Central memory CD8-positive, alpha-beta T cell (primary cell): ENCODE data around the gene LILRA2.
"Not testable (repeated sequence)": the region's sequence is repeated elsewhere in the genome, so short reads cannot be mapped to it uniquely, and the experiment has no call there.

Experiments used
- ATAC-seq: fragments of 150-1000 bp; cut with Tn5 transposase; replicated peaks from 2 replicates; pipeline ENCODE4 v1.10.0; 2022; ENCODE audit warnings: mild to moderate bottlenecking, moderate FRiP score, moderate number of reproducible peaks; ENCODE audit not compliant: poor library complexity, severe bottlenecking; ENCODE audit errors: extremely low read depth
- DNase-seq, 2 donors: peaks; one replicate each; pipeline ENCODE4 v3.0.0; 2021; ENCODE audit warnings: low spot score in 2 of 2
- H3K27ac Mint-ChIP-seq: one replicate; pipeline ENCODE4 v1.8.0; 2022; ENCODE audit warnings: low read depth, mild to moderate bottlenecking, moderate library complexity, mixed read lengths
- H3K27me3 Mint-ChIP-seq: one replicate; pipeline ENCODE4 v1.8.0; 2022; ENCODE audit warnings: mixed read lengths
- H3K36me3 Mint-ChIP-seq: one replicate; pipeline ENCODE4 v1.8.0; 2022; ENCODE audit warnings: mild to moderate bottlenecking, moderate library complexity, mixed read lengths; ENCODE audit not compliant: insufficient read depth
- H3K4me1 Mint-ChIP-seq: one replicate; pipeline ENCODE4 v1.8.0; 2022; ENCODE audit warnings: mixed read lengths
- H3K4me3 Mint-ChIP-seq: one replicate; pipeline ENCODE4 v1.8.0; 2022; ENCODE audit warnings: mild to moderate bottlenecking, moderate library complexity, mixed read lengths
- H3K9me3 Mint-ChIP-seq: one replicate; pipeline ENCODE4 v1.8.0; 2022; ENCODE audit warnings: mixed read lengths

Gene LILRA2

DNA sequence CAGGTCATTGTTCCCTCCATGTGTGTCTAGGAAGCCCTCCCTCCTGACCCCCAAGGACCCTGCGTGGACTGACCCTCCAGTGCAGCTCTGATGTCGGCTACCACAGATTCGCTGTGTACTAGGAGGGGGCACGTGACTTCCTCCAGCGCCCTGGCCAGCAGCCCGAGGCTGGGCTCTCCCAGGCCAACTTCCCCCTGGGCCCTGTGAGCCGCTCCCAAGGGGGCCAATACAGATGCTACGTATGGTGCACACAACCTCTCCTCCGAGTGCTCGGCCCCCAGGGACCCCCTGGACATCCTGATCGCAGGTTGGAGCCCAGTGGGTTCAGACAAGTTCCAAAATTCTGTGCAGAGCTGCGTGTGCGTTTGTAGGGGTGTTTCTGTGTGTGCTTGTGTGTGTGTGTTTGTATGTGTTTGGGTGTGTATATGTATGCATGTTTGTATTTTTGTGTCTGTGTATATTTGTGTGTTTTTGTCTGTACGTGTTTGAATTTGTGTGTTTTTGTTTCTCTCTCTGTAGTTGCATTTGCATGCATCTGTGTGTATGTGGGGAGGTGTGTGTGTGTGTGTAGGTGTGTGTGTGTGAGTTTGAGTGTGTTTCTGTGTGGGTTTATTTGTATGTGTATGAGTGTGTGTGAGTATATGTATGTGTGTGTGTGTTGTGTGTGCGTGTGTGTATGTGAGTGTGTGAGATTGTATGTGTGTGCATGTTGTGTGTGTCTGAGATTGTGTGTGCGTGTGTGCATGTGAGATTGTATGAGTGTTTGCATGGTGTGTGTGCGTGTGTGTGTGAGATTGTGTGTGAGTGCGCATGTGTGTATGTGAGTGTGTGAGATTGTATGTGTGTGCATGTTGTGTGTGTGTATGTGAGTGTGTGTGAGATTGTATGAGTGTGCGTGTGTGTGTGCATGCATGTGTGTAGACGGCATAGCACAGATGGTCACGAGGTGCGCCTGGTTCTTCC lies 21.4 kb upstream of the LILRA2 start:
- Mint-ChIP-seq H3K27me3 (peaks cover 14% of the 10 kb centered on the region), H3K9me3 (peaks cover 6% of the 10 kb centered on the region), H3K36me3 (peaks cover 3% of the 10 kb centered on the region), H3K4me3 (no peak overlapping the region), H3K27ac (no peak overlapping the region), H3K4me1 (peaks cover 13% of the 10 kb centered on the region)
- ATAC-seq (no peak), DNase-seq (no peak)

DNA sequence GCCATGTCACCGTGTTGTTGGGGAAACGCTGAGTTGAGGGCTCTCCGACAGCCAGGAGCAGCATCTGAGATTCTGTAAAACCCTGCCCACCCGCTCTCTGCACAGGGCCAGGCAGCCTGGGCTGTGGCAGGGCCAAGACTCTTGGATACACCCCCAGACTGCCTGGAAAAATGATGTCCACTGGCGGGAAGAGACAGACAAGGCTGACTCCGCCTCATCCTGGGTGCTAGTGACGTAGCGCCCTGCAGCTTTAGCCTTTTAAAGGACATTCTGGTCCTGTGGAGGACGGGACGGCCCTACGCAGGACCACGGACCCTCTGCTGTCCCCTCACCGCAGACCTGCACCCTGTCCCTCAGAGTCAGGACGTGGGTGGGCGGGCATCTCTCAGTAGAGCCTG lies 20.7 kb upstream of the LILRA2 start:
- DNase-seq (no peak), ATAC-seq (no peak)
- Mint-ChIP-seq H3K27me3 (peaks cover 14% of the 10 kb centered on the region), H3K27ac (no peak overlapping the region), H3K4me1 (peaks cover 13% of the 10 kb centered on the region), H3K4me3 (no peak overlapping the region), H3K9me3 (peaks cover 6% of the 10 kb centered on the region), H3K36me3 (peaks cover 3% of the 10 kb centered on the region)

DNA sequence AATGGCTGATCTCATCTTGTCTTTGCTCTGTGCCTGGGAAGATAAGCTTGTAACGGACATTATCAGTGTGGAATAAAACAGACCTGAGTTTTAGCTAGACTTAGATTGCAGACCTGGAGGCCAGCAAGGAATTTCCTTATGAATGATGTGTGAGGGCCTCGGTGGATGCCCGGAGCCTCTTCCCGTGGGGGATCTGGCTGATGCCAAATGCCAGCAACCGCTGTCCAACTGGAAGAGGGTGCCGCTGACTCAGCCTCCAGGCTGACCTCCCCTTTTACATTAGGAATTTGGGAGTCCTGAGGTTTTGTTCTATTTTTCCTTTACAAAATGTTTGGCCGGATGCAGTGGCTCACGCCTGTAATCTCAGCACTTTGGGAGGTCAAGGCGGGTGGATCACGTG lies 19.6 kb upstream of the LILRA2 start:
- H3K27ac Mint-ChIP-seq, result no peak overlapping the region
- no peak overlapping the region for H3K4me3 Mint-ChIP-seq
- ATAC-seq, result no peak
- peaks cover 6% of the 10 kb centered on the region for H3K9me3 Mint-ChIP-seq
- peaks cover 13% of the 10 kb centered on the region for H3K4me1 Mint-ChIP-seq
- DNase-seq, result no peak
- peaks cover 25% of the 10 kb centered on the region for H3K27me3 Mint-ChIP-seq
- H3K36me3 Mint-ChIP-seq, result peaks cover 3% of the 10 kb centered on the region

DNA sequence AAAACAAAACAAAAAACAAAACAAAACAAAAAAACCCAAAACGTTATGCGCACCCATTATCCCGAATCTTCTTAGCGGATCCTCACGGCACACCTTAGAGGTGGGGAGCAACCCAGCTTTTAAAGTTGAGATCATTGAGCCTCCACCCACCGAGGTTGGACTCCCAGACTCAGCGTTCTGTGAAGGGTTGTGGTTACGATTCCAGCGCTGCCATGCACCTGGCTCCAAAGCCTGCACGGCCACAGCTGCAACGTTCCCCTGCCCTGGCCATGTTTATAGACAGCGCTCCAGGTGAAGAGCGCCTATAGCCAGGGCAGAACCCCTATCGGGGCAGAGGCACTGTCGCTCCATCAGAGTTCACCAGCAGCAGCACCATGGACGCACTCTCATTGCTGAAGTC lies 18.7 kb upstream of the LILRA2 start:
- Mint-ChIP-seq H3K27me3 (peaks cover 28% of the 10 kb centered on the region), H3K36me3 (peaks cover 3% of the 10 kb centered on the region), H3K9me3 (peaks cover 6% of the 10 kb centered on the region), H3K4me1 (peaks cover 13% of the 10 kb centered on the region), H3K27ac (no peak overlapping the region), H3K4me3 (no peak overlapping the region)
- DNase-seq (no peak), ATAC-seq (no peak)

DNA sequence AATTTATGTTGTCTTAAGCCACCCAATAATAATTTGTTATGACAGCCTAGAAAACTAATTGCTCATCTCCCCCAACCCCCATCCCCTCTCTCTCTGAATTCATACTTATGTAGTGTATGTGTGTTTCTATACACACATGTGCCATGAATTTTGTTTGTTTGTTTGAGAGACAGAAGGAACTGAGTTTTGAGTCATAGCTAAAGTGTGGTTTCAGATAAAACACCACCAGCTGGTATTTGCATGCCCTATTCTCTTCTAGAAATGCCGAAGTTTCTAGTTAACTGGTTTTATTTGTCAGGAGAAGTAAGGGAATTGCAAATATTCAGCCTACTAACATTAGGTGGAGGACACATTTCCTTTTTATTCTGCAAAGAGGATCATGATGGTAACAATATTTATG lies 17.4 kb upstream of the LILRA2 start:
- Mint-ChIP-seq H3K27ac (no peak overlapping the region), H3K4me1 (peaks cover 12% of the 10 kb centered on the region), H3K4me3 (no peak overlapping the region), H3K9me3 (peaks cover 6% of the 10 kb centered on the region), H3K36me3 (peaks cover 2% of the 10 kb centered on the region), H3K27me3 (peaks cover 28% of the 10 kb centered on the region)
- ATAC-seq, result no peak
- no peak for DNase-seq

DNA sequence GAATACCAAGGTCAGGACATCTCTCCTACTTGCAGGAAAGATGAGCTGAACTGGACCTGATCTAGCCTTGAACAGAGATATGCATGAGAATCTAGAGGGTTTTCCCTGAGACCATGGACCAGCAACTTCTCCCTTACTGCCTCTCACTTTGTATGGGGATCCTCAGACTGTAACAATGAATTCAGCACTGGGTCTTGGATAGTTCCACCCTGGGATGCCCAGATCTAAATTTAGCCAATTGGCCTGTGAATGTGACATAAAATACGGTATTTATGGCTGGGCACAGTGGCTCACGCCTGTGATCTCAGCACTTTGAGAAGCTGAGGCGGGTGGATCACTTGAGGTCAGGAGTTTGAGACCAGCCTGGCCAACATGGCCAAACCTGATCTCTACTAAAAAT lies 15.3 kb upstream of the LILRA2 start:
- Mint-ChIP-seq H3K9me3 (no peaks in the 10 kb centered on the region), H3K27ac (no peak overlapping the region), H3K4me1 (no peaks in the 10 kb centered on the region), H3K27me3 (peaks cover 30% of the 10 kb centered on the region), H3K36me3 (no peaks in the 10 kb centered on the region), H3K4me3 (no peak overlapping the region)
- ATAC-seq, result no peak
- no peak for DNase-seq

DNA sequence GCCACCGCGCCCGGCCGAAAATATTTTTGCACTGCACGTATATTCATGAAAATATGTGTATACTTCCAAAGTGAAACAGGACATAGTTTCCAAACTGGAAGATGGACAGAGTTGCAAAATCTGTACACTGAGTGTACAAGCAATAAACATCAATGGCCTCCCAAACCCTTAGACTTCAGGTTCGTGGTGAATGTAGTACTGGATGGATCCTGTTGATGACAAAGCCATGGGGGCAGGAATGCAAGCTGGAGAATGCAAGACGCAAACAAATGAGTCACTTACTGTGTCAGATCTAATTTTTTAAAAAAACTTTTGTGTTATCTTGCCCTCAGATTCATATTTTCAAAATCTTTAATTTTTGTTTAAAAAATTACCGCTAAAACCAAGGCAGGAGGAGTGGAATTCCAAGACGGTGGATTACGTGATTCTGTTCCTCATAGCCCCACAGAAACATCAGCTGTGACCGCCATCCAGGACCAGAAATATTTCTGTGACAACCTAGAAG lies 12.7 kb upstream of the LILRA2 start:
- ATAC-seq (no peak), DNase-seq (no peak)
- peaks cover 36% of the 10 kb centered on the region for H3K27me3 Mint-ChIP-seq
- no peak overlapping the region for H3K4me3 Mint-ChIP-seq
- no peaks in the 10 kb centered on the region for H3K36me3 Mint-ChIP-seq
- no peaks in the 10 kb centered on the region for H3K9me3 Mint-ChIP-seq
- H3K27ac Mint-ChIP-seq, result no peak overlapping the region
- H3K4me1 Mint-ChIP-seq, result no peaks in the 10 kb centered on the region

DNA sequence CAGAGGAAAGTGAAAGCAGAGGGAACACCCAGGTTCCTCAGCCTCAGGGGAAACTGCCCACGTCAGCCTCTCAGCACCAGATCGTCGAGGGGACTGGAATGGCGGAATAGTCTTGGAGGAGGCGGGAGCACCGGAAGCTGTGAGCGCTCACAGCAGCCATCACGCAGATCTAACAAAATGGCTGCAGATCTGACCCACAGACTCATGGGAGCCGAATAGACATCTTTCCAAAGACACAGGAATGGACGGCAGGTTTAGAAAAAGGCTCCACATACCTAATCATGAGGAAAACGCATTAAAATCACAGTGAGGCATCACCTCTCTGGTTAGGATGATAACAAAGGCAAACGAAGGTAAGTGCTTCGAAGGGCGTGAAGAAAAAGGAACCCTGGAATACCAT lies 11.8 kb upstream of the LILRA2 start:
- DNase-seq, result no peak
- no peak overlapping the region for H3K27ac Mint-ChIP-seq
- no peak for ATAC-seq
- H3K9me3 Mint-ChIP-seq, result no peaks in the 10 kb centered on the region
- no peak overlapping the region for H3K4me3 Mint-ChIP-seq
- no peaks in the 10 kb centered on the region for H3K36me3 Mint-ChIP-seq
- peaks cover 43% of the 10 kb centered on the region for H3K27me3 Mint-ChIP-seq
- no peaks in the 10 kb centered on the region for H3K4me1 Mint-ChIP-seq

DNA sequence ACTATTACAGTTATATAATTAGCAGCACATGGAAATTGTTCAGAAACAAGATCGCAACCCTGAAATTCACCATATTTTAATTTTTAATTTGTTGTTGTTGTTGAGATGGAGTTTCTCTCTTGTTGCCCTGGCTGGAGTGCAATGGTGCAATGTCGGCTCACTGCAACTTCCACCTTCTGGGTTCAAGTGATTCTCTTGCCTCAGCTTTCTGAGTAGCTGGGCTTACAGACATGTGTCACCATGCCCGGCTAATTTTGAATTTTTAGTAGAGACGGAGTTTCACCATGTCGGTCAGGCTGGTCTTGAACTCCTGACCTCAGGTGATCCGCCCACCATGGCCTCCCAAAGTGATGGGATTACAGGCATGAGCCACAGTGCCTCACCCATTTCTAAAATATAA lies 10.4 kb upstream of the LILRA2 start:
- not testable (repeated sequence) for H3K27ac Mint-ChIP-seq, H3K4me3 Mint-ChIP-seq, DNase-seq, ATAC-seq, H3K4me1 Mint-ChIP-seq, H3K36me3 Mint-ChIP-seq, H3K9me3 Mint-ChIP-seq
- peaks cover 50% of the 10 kb centered on the region for H3K27me3 Mint-ChIP-seq

DNA sequence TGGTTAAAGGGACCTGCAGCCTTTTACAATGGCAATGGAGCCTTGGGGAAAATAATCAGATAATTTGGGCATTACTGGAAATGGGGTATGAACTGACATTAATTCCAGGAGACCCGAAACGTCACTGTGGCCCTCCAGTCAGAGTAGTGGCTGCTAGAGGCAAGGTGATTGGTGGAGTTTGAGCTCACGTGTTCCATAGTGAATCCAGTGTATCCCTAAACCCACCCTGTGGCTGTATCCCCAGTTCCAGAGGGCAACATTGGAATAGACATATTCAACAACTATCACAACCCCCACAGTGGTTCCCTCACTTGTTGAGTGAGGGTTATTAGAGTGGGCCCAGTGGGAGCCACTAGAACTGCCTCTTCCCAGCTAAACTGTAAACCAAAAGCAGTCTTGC lies 3.3 kb upstream of the LILRA2 start:
- ATAC-seq (no peak), DNase-seq (no peak)
- H3K27me3 Mint-ChIP-seq, result peaks cover 59% of the 10 kb centered on the region
- no peaks in the 10 kb centered on the region for H3K36me3 Mint-ChIP-seq
- no peaks in the 10 kb centered on the region for H3K9me3 Mint-ChIP-seq
- no peak overlapping the region for H3K4me3 Mint-ChIP-seq
- H3K4me1 Mint-ChIP-seq, result peaks cover 21% of the 10 kb centered on the region
- no peak overlapping the region for H3K27ac Mint-ChIP-seq

DNA sequence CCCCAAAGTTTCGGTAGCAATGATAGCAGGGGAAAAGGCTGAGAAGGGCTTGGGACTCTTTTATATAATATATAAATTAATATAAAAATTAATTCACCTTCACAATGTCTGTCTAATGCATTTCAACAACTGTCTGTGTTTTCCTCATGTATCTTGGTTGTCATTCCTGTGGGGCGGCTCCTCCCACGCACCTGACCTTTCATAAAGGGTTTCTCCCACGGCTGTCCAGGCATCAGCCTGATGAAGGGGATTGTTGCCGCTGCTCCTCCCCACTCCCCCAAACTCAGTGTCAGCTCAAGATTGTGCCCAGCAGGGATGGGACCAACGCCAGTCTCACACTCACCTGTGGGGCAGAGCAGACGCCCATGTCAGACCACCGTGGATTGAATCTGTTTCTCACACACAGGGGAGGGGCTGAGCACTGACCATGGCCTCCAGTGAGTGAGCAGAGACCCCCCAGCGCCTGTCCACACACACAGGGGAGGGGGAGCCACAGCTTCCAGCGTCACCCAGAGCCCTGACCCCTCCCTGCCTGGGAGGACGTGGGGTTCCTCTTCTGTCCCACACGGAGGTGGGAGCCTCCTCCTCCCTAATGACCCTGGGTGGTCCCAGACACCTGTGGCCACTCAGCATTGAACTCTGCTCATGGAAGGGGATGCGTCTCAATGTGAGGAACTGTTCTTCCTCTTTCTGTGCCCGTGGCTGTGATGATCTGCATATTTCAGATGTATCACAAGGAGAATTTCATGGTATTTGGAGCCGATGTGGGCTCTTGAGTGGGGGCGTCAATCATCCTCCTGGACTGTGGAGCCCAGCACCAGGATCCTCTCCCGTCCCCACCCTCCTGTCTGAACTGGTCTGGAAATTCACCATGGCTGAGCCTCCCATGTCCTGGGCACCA lies 1.6 kb upstream of the LILRA2 start:
- not testable (repeated sequence) for ATAC-seq, H3K27ac Mint-ChIP-seq, H3K4me3 Mint-ChIP-seq, H3K36me3 Mint-ChIP-seq, H3K9me3 Mint-ChIP-seq, DNase-seq
- Mint-ChIP-seq H3K4me1 (peaks cover 21% of the 10 kb centered on the region), H3K27me3 (peaks cover 55% of the 10 kb centered on the region)

DNA sequence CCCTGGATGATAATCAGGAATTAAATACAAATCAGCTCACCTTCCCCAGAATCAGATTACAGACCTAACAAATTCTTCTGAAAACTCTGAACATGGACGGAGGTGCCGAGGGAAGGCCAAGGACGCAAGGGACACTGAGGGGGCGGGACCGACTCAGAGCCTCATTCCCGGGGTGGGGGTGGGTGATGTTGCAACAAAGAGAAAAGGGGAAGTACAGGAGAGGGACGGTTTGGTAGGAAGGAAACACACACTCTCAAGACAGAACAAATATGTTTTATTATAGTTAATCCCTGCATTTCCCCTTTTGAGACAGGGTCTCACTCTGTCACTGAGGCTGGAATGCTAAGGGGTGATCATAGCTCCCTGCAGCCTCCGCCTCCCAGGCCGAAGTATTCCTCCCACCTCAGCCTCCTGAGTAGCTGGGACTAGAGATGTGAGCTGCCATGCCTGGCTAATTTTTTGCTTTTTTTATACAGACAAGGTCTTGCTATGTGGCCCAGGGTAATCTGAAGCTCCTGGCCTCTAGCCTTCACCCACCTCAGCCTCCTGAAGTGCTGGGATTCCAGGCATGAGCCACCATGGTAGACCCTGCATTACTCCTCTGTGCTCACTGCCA lies 786 bp upstream of the LILRA2 start:
- ATAC-seq (no peak), DNase-seq (no peak)
- Mint-ChIP-seq H3K9me3 (no peaks in the 10 kb centered on the region), H3K27me3 (peaks cover 46% of the 10 kb centered on the region), H3K27ac (no peak overlapping the region), H3K4me3 (no peak overlapping the region), H3K4me1 (peaks cover 15% of the 10 kb centered on the region), H3K36me3 (no peaks in the 10 kb centered on the region)
